ENCODE measurements around the gene FAM110A.

- no peak for TF ChIP-seq SP1 (IDR thresholded peaks at IDR 0.05)
- TF ChIP-seq TARDBP (IDR thresholded peaks at IDR 0.05): no peak
- no peak for TF ChIP-seq ZNF384 (IDR thresholded peaks at IDR 0.05)
These were observed 10.0 kb upstream of the FAM110A start for GRCh38 chr20:823574-823902.

Measured in HEK293T (cell line).